ES-I3 (cell line): ENCODE data around the gene ADAMTS9.

ENCODE experiments used
- H3K36me3 ChIP-seq: 2 replicates; pipeline ENCODE4 v1.6.1; 2013; ENCODE audit warnings: mild to moderate bottlenecking, low read length, control low read depth, moderate library complexity; ENCODE audit not compliant: insufficient read depth
- H3K4me1 ChIP-seq: 2 replicates; pipeline ENCODE4 v1.6.1; 2013; ENCODE audit warnings: mild to moderate bottlenecking, control low read depth, low read length; ENCODE audit not compliant: insufficient read depth
- H3K9ac ChIP-seq: 2 replicates; pipeline ENCODE4 v1.6.1; 2013; ENCODE audit warnings: low read depth, mild to moderate bottlenecking, low read length, moderate library complexity
- H3K9me3 ChIP-seq: 2 replicates; pipeline ENCODE4 v1.6.1; 2013; ENCODE audit warnings: mild to moderate bottlenecking, low read length, moderate library complexity; ENCODE audit not compliant: control insufficient read depth, insufficient read depth

The ADAMTS9 gene

DNA sequence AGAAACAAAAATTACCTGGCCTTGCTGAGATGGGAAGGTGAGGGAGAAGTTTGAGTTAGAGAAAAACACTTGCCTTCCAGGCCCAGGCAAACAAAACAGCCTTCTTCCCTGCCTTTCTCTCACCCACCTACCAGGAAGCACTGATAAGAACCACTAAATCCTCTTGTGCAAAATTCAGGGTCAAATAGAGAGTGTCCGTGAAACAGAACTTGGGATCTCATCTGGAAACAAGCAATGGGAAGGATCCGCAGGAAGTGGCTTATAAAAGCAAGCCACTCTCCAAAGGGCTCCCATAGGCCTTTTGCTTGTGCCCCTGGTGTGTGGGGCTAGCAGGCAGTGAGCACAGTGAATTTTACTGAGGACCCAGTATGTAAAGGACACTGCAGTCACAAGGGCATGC is 11.0 kb downstream of the ADAMTS9 start:
- Histone ChIP-seq H3K9me3 (no peaks in the 10 kb centered on the region), H3K36me3 (no peaks in the 10 kb centered on the region), H3K4me1 (peaks cover 25% of the 10 kb centered on the region), H3K9ac (no peak overlapping the region)

DNA sequence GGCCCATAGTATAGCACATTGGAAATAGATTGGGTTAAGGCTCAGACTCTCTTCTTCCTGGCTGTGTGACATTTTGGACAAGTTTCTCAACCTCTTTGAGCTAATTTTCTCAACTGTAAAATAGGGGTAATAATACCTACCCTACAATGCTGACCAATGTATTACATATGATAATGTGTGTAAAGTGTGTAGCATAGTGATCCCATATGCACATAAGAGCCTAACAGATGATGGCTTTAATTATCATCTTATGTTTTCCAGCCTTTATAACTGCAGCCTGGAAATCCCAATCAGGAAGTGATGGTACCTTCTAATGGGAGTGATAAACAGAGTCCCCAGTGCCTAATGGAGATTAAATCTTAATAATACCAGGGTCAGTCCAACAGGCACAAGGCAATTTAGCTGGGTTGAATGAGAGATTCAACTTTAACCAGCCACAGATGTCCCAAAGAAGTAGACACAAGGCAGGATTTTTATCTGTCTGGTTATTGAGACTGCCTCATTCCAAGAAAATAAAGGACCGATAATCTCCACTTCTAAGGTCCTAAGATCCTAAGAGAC is 12.0 kb downstream of the ADAMTS9 start:
- Histone ChIP-seq H3K4me1 (peaks cover 18% of the 10 kb centered on the region), H3K9ac (no peak overlapping the region), H3K36me3 (no peaks in the 10 kb centered on the region), H3K9me3 (no peaks in the 10 kb centered on the region)

DNA sequence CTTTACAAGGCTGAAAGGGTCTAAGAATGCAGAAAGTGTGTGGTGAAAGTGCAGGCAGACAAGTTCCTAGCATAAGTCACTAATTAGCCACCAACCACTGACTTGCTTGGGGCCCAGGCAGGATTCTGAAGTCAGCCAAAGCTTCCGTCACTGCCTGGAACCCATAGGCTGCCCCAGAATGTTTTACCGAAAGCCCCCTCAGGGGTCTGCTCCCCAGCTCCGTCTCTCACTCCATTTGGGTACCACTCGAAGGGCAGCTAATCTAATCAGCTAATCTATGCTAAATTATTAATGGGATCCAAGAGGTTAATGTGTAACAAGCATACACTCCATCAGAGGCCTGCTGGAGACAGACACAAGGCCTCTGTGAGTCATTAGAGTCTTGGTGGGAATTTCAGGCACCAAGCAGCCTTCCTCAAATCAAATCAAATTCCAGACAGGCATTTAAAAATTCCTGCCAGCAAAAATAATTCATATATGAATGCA is 13.2 kb downstream of the ADAMTS9 start:
- Histone ChIP-seq H3K36me3 (no peaks in the 10 kb centered on the region), H3K9me3 (no peaks in the 10 kb centered on the region), H3K4me1 (peaks cover 13% of the 10 kb centered on the region), H3K9ac (no peak overlapping the region)

DNA sequence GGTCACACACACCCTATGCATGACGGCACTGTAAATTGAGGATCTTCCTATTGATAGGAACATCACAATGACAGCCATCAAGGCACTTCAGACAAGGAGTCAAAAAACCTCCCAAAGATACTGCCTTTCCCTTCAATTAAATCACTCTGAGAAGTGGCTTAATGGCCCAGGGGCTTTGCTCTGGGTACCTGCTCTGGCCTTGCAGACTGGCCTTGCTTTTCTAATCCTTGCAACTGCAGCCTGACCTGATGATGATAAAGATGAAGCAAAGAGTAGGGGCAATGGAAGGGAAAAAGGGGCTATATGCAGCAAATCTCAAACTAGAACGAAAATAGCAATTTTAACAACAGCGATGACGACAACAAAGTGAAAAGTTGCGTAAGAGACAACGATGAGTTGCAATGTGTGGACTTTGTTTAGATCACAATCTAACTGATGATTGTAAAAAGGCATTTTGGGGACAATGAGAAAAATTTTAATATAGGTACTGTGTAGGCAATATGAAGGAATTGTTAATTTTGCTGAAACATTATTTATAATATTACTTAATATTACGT is 14.6 kb downstream of the ADAMTS9 start:
- H3K4me1 ChIP-seq: peaks cover 17% of the 10 kb centered on the region
- H3K9ac ChIP-seq: no peak overlapping the region
- H3K9me3 ChIP-seq: no peaks in the 10 kb centered on the region
- H3K36me3 ChIP-seq: no peaks in the 10 kb centered on the region

DNA sequence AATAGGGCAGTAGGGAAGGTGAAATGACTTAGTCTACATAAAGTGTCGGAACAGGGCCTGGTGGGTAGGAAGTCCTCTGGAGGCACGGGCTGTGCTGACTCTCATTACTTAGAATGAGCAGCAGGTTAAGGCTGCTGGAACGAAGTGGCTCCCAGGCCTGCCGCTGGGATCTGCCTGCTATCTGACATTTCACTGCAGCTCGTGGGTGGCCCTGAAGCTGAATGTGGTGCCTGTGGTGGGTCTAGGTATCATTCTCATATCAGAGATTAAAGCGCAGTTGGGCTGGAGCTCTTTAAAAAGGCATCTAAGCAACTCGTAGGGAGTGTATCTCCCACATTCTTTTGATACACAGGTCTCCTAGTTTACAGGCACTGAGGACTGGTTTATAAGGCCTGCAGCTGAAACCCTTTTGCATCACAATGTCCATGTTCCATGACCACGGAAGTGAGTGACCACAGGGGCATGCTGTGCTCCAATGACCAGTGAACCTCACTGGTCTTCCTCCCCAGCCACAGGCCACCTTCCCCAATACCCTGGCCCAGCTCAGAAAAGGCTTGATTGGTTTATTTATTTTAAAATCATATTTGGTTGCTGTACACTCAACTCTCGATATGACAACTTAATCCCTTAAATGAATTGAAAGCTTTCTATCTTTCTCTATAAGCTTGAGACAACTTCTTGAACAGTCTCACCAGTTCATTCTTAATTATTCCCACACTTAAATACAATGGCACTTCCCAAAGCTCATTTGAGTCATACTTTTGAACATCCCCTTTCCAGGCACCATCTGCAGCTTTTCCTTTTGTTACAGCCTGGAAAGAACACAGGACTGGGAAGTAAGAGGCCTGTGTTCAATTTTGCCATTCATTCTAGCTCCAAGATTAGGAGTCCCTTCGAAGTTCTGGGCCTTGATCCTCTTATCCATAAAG is 19.0 kb downstream of the ADAMTS9 start:
- Histone ChIP-seq H3K4me1 (peaks cover 11% of the 10 kb centered on the region; the same call in 1 of the 2 replicates), H3K9ac (no peak overlapping the region)

DNA sequence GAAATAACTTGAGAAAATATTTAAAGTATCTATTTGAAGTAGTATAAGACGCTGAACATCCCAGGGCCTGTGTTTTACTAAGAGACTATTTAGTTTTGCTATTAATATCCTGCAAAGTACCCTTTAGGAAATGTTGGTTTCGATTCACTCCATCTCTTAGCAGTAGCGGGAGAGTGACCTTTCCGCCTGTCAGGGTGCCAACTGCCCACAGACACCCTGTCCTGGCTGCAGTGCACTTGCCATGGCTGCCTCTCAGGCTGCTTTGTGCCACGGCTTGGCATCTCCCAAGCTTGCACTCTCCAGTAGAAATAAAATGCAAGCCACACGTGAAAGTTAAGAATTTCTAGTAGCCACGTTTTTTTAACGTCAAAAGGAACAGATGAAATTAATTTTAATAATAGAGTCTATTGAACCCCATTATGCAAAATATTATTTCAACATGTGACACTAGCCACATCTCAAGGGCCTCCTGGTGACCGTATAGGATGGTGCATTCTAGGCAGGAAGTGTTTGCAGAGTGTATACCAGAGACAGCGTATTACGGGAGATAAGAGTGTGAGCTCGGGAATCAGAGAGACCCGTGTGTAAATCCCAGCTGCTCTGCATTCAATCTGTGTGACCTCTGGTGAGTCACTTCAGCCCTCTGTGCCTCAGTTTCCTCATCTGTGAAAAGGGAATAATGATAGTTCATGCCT is 19.8 kb downstream of the ADAMTS9 start:
- Histone ChIP-seq H3K36me3 (no peaks in the 10 kb centered on the region), H3K4me1 (peaks cover 11% of the 10 kb centered on the region; the same call in 1 of the 2 replicates), H3K9me3 (peaks cover 3% of the 10 kb centered on the region; the same call in 1 of the 2 replicates), H3K9ac (no peak overlapping the region)

More for the DNA sequence above, 19.0 kb downstream of the ADAMTS9 start:
- peaks cover 3% of the 10 kb centered on the region; the same call in 1 of the 2 replicates for H3K9me3 ChIP-seq
- no peaks in the 10 kb centered on the region for H3K36me3 ChIP-seq

DNA sequence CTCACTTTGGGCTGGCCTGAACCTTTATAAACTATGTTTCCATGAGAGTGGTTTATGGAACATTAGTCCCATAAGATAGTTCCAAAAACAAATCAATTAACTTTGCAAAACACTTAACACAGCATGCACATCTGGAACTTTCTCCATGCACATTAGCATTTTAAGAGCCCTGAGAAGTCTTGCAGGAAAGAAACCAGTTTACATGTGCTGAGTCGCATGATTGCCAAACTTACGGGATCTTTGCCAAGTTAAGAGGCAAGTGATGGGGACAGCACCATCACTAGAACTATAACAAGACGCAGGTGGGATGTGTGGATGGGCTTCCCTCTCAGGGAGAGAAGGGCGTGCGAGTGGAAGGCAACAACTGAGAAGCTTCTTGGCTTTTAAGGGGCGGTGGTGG is 20.7 kb downstream of the ADAMTS9 start:
- Histone ChIP-seq H3K9ac (no peak overlapping the region), H3K9me3 (peaks cover 3% of the 10 kb centered on the region; the same call in 1 of the 2 replicates), H3K36me3 (no peaks in the 10 kb centered on the region), H3K4me1 (peaks cover 11% of the 10 kb centered on the region; the same call in 1 of the 2 replicates)

DNA sequence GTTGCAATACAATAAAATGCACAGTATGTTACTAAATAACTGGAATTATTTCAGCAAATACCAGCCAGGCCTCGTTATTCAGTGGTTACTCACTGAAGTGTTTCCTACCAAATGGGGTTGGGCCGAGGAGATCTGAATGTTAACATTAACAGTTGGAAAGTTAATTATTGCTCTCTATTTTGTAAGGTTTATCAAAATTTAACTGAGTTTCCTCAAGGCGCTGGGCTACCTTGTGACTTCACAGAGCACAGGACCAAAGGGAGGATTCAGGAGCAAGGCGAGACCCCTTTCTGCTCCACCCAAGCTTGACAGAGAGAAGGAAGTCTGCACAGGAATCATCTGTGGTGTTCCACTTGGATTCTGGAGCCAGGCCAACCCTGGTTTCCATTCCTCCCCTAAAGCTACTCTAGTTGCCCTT is 21.6 kb downstream of the ADAMTS9 start:
- peaks cover 11% of the 10 kb centered on the region; the same call in 1 of the 2 replicates for H3K4me1 ChIP-seq
- no peaks in the 10 kb centered on the region for H3K36me3 ChIP-seq
- no peak overlapping the region for H3K9ac ChIP-seq
- peaks cover 3% of the 10 kb centered on the region; the same call in 1 of the 2 replicates for H3K9me3 ChIP-seq

DNA sequence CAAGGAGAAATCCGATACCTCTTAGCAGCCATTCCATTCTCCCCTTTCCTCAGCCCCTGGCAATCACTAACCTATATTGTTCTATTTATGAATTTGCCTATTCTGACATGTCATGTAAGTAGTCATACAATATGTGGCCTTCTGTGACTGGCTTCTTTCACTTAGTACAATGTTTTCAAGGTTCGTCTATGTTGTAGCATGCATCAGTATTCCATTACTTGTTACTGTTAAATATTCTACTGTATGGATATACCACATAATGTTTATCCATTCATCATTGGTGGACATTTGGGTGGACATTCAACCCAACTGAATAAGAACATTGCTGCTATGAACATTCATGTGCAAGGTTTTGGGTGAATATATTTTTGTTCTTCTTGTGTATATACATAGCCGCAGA is 23.4 kb downstream of the ADAMTS9 start:
- Histone ChIP-seq H3K36me3 (no peaks in the 10 kb centered on the region), H3K9ac (no peak overlapping the region)

DNA sequence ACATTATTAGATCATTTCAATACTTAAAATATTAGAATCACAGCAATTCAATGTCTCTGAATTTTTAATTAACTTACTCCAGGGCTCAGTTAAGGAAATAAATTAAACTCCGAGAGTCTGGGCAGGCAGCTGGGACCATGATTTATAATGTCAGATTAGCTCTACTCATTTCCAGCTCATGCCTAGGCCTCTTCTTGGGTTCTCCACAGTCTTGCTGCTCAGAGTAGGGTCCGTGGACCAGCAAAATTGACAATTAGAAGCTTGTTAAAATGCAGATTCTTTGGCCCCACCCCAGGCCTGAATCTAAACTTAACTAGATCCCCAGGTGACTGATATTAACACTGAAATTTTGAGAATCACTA is 28.2 kb downstream of the ADAMTS9 start:
- peaks cover 3% of the 10 kb centered on the region; the same call in 1 of the 2 replicates for H3K9me3 ChIP-seq
- H3K4me1 ChIP-seq: no peaks in the 10 kb centered on the region
- no peaks in the 10 kb centered on the region for H3K36me3 ChIP-seq
- H3K9ac ChIP-seq: no peak overlapping the region

More for the DNA sequence above, 23.4 kb downstream of the ADAMTS9 start:
- H3K4me1 ChIP-seq: peaks cover 11% of the 10 kb centered on the region; the same call in 1 of the 2 replicates
- H3K9me3 ChIP-seq: peaks cover 3% of the 10 kb centered on the region; the same call in 1 of the 2 replicates

DNA sequence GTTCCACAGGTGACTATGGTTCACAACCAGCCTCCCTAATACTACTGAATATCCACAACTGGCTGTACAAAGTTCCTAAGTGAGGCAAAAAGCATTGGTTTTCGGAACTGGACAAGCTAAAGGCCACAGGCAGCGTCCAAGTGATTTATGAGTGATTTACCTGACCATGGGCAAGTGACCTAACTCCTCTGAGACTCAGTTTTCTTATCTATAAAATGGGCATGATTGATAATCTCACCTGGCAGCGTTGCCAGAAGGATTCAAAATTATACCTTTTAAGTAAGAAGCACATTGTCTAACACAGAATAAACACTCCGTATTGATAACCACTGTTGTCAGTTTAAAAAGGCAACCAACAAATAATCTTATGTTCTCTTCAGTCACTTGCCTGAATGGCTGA is 29.8 kb downstream of the ADAMTS9 start:
- H3K9ac ChIP-seq: no peak overlapping the region
- no peaks in the 10 kb centered on the region for H3K36me3 ChIP-seq
- H3K4me1 ChIP-seq: no peaks in the 10 kb centered on the region
- H3K9me3 ChIP-seq: no peaks in the 10 kb centered on the region

DNA sequence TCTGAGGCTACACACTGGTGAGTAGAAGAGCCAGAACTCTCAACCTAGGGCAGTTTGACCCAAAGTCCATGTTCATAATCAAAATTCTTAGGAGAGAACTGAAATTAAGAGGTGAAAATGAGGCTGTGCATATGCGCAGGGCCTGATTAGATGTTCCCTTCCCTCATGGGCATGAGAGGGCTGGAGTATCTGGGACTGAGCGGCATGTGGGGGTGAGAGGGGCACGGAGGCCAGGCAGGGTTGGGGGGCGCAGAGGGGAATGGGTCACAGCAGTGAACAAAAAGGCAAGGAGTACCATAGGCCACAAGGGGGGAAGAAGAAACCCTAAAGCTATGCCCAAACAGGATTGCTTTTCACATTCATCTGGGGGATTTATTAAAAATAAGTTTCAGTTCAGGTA is 31.3 kb downstream of the ADAMTS9 start:
- Histone ChIP-seq H3K4me1 (0 out of 2 replicates have a peak, but pooled peaks cover under 1% of the 10 kb centered on the region), H3K36me3 (no peaks in the 10 kb centered on the region), H3K9me3 (no peaks in the 10 kb centered on the region), H3K9ac (no peak overlapping the region)

DNA sequence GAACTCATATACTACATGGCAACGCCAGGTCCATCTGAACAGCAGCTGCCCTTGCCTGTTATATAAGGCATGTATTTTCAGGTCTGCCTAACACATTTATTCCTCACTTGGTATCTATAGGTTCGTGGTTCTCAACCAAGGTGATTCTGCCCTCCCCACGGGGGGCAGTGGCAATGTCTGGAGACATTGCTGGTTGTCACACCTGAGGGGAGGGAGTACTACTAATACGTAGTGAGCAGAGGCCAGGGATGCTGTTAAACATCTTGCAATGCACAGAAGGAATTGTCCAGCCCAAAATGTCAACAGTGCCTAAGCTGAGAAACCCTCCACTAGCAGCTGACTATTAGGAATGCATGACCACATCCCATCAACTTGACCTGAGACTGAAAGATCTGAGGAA is 32.6 kb downstream of the ADAMTS9 start:
- H3K9me3 ChIP-seq: no peaks in the 10 kb centered on the region
- H3K36me3 ChIP-seq: no peaks in the 10 kb centered on the region
- H3K4me1 ChIP-seq: peaks cover 13% of the 10 kb centered on the region; the same call in 1 of the 2 replicates
- no peak overlapping the region for H3K9ac ChIP-seq

DNA sequence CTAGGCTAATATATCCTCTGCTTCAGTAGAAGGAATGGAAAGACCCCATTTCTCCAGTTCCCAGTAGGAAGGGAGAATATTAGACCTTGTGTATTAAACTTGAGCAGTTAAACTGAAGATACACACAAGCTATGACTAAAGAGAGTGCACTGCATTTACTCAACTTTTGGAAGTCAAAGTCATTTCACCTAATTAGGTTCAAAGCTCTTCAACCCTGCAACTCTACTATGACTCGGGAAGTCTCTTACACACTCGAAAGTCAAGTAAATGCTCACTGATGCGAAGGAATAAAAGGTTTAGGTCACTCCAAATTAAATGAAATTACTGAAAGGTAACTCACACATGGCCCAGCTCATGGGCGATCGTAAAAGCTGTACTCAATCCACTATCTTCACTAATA is 33.8 kb downstream of the ADAMTS9 start:
- Histone ChIP-seq H3K36me3 (no peaks in the 10 kb centered on the region), H3K4me1 (peaks cover 15% of the 10 kb centered on the region; the same call in 1 of the 2 replicates), H3K9ac (no peak overlapping the region), H3K9me3 (no peaks in the 10 kb centered on the region)
